Measurements from ENCODE around the gene NTN5. TPM values are rescaled to one million over a fixed set of nuclear protein-coding genes. Genes with fewer than 3 reads are reported as not detected.

NTN5 gene
- total RNA-seq, 1 donor from 2014 or later, result not detected

DNA sequence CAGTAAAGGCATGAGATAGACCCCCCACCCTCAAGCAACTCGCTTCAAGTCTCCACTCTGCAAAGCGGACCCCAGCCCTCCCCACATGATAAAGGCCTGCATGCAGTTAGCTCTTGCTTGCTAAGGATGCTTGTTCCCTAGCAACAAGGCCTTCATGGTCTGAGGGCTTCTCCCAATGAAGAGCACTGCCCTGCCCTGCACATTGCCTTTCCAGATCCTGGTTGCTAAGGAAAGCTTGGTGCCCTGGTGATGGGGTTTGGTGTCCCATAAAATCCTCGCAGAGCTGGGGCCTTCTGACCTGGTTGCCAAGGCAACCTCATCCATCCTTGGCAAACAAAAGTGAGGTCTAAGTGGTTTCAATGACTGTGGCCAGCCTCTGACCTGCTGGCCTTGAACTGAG lies 41.6 kb downstream of the NTN5 start:
- DNase-seq (ENCODE audit: low read depth in 2 of 2), result no peak

DNA sequence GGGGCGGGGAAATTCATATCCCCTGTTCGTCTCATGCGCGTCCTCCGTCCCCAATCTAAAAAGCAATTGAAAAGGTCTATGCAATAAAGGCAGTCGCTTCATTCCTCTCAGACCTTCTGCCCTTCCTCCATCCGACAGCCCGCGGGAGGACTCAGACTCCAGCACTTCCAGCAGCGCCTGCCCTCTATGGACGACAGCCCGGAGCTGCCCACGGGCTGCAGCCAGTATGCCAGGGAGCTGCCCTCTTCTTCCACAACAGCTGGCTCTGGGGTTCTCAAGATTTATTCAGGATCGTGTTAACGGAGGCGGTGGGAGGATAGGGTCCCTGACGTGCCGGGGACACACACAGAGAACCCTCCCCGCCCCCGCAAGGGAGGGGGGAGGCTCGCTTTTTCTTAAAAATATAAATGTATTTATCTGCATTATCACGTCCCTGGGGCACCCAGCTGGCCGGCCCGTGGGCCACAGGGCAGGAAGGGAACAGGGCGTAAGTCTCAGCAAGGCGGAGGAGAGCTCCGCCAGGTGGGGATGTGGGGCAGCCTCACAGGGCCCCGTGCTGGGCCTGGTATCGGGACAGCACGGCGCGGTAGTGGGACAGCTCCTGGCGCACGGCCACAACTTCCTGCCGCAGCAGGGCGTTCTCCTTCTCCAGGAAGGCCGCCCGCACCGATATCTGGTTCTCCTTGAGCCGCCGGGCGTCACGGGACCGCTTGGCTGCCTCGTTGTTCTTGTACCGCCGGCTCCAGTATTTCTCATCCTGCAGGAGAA lies 42.3 kb downstream of the NTN5 start:
- peak in 1 of 2 donors; percentile 77 for DNase-seq (ENCODE audit: low read depth in 2 of 2)

DNA sequence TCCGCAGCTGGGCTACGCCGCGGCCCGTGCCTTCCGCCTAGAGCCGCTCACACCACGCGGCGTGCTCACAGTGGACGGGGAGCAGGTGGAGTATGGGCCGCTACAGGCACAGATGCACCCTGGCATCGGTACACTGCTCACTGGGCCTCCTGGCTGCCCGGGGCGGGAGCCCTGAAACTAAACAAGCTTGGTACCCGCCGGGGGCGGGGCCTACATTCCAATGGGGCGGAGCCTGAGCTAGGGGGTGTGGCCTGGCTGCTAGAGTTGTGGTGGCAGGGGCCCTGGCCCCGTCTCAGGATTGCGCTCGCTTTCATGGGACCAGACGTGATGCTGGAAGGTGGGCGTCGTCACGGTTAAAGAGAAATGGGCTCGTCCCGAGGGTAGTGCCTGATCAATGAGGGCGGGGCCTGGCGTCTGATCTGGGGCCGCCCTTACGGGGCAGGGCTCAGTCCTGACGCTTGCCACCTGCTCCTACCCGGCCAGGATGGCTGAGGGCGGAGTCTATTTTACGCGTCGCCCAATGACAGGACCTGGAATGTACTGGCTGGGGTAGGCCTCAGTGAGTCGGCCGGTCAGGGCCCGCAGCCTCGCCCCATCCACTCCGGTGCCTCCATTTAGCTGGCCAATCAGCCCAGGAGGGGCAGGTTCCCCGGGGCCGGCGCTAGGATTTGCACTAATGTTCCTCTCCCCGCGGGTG lies 43.1 kb downstream of the NTN5 start:
- DNase-seq (ENCODE audit: low read depth in 2 of 2), result peak; percentile 74 to 86

DNA sequence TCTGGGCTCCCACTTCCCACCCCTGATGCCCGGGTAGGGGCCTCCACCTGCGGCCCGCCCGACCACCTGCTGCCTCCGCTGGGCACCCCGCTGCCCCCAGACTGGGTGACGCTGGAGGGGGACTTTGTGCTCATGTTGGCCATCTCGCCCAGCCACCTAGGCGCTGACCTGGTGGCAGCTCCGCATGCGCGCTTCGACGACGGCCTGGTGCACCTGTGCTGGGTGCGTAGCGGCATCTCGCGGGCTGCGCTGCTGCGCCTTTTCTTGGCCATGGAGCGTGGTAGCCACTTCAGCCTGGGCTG lies 43.6 kb downstream of the NTN5 start:
- no peak for DNase-seq (ENCODE audit: low read depth in 2 of 2)

DNA sequence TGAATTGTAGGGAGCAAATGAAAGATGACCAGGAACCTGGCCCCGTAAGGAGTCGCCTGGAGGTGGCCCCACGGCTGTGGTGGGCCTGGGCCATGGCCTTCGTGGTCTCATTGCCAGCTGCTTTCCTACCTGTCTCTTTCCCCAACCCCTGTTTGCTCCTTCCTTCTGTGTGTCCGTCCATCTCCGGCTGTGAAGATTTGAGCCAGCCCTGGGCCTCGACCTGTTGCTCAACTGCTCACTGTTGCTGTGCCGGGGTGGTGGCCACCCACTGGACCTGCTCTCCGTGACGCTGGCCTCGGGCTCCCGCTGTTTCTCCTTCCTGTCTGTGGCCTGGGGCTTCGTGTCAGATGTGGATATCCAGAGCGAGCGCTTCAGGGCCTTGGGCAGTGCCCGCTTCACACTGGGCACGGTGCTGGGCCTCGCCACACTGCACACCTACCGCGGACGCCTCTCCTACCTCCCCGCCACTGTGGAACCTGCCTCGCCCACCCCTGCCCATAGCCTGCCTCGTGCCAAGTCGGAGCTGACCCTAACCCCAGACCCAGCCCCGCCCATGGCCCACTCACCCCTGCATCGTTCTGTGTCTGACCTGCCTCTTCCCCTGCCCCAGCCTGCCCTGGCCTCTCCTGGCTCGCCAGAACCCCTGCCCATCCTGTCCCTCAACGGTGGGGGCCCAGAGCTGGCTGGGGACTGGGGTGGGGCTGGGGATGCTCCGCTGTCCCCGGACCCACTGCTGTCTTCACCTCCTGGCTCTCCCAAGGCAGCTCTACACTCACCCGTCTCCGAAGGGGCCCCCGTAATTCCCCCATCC lies 44.1 kb downstream of the NTN5 start:
- DNase-seq (ENCODE audit: low read depth in 2 of 2), result no peak

DNA sequence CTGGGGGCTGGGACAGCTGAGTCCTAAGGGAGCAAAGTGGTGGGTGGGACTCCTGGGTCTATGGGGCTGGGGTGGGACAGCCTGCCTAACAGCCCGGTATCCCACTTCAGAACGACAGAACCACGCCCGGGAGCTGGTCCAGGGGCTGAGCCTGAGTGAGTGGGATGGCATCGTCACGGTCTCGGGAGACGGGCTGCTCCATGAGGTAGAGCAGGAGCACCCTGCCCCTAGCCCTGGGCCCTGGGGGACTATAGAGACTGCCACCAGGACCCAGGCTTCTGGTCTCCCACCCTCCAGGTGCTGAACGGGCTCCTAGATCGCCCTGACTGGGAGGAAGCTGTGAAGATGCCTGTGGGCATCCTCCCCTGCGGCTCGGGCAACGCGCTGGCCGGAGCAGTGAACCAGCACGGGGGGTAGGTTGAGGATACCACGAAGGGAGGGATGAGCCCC lies 44.9 kb downstream of the NTN5 start:
- DNase-seq (ENCODE audit: low read depth in 2 of 2), result no peak

DNA sequence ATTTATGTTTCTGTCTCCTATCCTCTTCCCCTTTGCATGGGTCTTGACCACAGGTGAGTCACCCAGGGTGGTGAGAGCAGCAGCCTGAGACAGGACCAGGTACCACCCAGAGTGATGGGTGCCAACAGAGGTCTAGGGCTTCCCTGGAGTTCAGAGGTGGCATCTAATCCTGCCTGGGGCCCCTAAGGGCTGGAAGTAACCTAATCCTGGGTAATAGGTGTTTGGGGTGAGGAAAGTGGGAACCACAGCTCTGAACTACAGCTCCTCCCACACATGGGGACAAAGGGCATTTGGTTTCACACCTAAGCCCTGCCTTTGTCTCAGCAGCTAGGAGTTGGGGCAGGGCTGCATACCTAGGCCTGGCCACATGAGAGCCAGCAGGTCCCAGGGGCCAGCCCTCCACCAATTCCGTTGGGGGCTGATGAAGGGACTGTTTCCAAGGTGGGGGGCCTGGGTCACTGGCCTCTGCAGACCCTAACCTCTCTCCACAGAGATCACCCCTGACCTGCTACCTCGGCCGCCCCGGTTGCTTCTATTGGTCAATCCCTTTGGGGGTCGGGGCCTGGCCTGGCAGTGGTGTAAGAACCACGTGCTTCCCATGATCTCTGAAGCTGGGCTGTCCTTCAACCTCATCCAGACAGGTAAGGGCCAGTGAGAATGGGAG lies 45.5 kb downstream of the NTN5 start:
- no peak for DNase-seq (ENCODE audit: low read depth in 2 of 2)

DNA sequence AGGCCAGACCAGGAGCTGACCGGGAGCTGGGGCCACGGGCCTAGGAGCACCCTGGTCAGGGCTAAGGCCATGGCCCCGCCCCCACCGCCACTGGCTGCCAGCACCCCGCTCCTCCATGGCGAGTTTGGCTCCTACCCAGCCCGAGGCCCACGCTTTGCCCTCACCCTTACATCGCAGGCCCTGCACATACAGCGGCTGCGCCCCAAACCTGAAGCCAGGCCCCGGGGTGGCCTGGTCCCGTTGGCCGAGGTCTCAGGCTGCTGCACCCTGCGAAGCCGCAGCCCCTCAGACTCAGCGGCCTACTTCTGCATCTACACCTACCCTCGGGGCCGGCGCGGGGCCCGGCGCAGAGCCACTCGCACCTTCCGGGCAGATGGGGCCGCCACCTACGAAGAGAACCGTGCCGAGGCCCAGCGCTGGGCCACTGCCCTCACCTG lies 46.9 kb downstream of the NTN5 start:
- no peak for DNase-seq (ENCODE audit: low read depth in 2 of 2)

DNA sequence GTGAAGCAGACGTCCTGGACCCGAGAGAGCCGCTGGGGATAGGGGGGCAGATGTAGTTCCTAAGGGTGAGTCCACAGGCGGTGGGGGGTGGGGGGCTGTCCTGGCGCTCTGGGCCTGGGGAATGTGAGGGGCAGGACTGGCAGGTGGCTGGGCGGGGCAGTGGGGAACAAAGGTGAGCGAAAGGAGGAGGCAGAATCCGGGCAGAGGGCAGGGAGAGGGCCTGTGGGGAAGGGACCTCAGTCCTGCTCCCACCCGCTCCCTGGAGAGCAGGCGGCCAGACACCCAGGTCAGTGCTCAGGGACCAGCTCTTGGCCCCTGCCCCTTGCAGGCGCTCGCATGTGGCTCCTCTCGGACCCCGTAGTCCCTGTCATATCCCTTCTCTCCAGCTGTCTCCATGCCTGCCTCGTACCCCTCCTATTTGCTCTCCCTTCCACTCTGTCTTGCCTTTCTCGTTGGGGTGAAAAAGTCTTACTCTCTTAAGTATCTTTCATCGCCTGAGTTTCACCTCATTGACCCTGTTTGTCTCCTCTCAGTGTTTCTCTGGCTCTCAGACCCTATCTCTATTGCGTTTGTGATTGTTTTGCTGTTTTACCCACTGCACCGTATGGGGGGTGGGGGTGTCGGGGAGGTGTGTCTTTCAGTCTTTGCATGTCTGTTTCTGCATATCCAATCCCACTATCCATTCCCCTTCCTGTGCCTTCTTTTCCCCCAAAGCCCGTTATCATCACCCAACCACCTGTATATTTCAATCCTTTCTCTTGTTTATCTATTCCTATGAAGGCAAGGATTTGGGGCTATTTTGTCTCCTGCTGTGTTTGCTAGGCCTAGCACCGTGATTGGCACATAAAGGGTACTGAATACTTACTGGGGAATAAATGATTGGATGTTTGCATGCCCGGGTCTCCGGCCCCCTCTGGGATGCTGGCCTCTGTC lies 47.8 kb downstream of the NTN5 start:
- no peak for DNase-seq (ENCODE audit: low read depth in 2 of 2)

DNA sequence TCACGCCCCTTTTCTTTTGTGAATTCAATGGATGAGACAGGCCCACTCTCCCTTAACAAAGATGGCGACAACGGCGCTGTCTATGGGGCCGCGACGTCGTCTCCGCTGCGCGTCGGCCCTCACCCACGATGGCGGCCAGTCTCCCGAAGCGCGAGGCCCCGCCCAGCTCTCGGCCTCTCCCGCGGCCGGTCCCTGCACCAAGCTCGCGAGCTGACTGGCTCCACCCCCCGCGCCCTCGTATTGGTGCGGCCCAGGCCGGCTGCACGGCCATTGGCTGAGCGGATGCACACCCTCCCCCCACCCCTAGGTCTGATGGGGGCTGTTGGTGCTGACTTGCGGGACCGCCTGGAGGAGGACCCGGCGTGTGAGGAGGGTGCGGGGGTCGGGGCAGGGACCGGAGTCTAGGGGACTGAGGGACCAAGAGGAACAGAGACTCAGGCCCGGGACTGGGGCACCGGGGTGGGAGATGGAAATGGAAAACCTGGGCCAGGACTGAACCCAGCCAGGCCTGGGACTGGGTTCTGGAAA lies 48.7 kb downstream of the NTN5 start:
- DNase-seq (ENCODE audit: low read depth in 2 of 2), result peak; percentile 93 to 99

DNA sequence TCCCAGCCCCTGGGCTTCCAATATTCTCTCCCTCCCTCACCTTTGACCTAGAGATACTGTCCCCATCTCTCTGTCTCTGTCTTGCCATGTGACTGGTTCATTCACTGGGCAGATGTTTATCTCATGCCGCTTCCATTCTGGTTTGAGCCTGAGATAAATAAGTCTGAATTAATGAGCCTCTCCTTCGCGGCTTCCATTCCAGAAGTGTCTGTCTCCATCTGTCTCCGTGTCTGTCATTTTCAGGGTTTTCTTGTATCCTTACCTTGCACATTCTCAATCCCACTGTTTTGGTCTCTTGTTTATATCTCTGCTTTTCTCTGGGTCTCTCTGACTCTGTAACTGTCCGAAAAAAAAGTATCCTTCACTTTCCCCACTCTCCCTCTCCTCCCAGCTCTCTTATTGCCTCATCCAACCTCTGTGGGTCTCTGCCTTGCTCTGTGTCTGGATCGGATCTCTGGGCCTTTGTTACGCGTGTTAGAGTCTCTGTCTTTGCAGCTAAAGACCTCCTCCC lies 49.2 kb downstream of the NTN5 start:
- no peak for DNase-seq (ENCODE audit: low read depth in 2 of 2)

DNA sequence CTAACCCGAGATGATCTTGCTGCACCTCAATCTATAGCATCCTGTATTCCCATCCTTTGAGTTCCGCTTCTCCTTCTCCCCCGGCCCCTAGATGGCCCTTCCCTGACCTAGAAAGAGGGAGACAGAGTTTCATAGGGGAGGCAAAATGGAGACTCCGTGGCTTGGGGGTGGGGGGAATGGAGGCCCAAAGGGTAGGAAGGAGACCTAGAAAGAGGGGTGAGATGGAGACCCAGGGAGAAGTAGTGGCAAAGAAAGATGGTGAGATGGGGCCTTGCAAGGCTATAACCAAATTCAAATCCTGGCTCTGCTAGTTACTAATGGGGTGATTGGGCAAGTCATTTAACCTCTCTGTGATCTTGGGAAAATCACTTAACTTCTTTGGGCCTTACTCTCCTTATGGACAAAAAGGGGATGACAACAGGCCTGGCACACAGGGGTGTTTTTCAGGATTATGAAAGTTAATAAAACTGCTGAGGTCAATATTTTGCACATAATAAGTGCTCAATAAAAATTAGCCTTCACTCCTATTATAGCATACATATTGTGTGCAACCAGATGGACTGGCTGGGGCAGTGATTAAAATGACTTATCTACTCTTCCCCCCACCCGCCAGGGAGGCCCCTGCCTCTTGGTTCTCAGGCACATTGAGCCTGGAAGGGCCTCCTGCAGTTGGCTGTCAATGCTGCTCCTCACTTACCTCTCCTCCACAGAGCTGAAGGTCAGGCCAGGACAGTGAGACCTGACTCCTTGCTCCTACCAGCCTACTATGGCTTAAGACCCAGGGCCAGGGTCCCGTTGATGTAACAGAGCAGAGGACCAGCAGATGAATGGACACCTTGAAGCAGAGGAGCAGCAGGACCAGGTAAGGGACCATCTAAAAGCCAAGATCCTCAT lies 52.9 kb downstream of the NTN5 start:
- no peak for DNase-seq (ENCODE audit: low read depth in 2 of 2)

DNA sequence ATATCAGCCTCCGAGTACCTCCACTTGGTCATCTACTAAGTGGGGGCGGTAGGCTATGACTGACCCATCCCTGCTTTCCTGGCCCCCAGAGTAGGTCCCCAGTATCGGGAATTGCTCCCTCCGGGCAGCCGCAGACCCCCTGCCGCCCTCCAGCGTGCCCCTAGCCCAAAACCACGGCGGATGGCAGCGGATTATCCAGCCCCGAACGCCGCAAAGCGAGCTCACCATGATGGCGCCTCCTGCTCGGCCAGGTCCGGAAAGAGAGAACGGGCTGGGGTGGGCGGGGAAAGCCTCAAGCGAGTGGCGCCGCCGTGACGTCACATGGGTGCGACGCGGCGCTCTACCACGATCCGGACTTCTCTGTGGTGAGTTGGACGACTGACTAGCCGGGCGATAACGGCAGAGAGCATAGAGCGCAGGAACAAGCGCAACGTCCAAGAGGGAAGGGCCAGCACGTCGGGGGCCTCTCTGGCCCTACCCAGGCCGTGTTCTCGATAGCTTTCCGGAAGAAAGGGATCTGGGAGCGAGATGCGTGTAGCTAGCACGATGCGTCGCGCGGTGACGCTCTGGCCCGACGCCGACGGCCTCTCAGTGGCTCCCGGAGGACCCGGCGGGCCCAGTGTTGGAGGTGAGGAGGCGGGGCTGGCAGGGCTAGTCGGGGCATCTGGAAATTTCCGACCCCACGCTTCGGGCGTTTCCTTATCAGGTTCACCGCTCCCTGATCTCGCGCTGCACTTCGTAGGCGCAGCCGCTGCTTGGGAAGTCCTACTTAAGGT lies 53.7 kb downstream of the NTN5 start, which contains the start of the genes RPL18 and SPHK2:
Gene RPL18, minus strand, starts transcription at position 263 of the 776 bp plus-strand sequence. Its CDS starts 35 bp downstream, at position 228.
Gene SPHK2, plus strand, starts transcription at position 591 of the 776 bp plus-strand sequence. CDS start 1,009 bp downstream, outside the sequence.
- peak; percentile 100 for DNase-seq (ENCODE audit: low read depth in 2 of 2)

DNA sequence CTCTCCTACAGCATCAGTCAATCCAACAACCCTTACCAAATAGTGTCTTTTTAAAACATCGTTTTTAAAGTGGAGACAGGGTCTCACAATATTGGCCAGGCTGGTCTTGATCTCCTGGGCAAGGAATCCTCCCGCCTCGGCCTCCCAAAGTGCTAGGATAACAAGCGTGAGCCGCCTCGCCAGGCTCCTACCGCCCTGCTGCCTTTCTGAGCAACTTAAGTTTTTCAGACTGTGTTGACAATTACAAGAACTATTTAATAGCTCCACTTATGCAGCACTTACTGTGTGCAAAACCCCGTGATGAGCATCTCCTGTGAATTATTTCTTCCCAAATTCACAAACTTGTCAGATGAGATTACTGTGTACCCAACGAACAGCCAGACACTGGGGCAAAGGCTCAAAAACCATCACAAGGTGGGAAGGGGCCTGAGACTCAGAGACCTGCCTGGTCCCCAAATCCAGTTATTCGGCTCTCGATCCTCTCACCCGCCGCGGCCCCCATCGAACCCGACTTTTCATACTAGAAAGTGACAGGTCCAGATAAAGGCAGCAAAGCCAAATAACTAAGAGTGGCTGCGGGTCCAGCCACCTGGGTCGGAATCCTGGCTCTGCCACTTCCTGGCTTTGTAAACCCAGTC lies 54.4 kb downstream of the NTN5 start:
- DNase-seq (ENCODE audit: low read depth in 2 of 2), result no peak

DNA sequence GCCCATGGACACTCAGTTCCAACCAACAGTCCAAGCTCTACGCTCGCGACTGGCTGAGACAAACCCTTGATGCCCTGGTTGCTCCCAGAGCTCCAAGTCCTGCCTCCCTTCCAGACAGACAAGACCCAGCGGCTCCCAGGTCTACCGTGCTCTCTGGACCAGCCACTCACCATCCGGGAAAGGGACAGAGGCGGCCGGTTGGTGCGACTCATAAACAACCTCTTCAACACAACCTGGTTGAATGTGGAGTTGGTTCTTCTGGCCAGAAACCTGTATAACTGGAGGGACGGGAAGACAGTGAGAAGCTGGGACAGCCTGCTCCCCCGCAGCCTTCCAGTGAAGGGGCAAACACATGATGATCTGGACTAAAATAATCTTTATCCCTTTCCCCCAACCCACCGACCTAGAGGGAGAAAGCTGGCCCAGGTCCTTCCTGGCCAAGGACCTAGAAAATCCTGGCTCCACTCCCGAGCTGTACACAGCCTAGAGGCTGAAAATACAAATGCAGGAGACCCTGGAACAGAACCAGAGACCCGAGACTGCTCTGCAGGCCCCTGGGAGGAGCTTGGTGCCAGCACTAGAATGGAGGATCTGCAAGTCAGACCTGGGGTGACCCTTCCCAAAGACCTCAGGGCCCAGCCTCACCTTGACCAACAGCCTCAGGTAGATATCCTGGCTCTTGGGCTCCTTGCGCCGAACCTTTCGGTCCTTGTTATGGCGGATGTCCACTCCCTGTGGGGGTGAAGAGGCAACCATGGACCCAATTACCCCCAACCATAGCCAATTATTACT lies 55.5 kb downstream of the NTN5 start:
- DNase-seq (ENCODE audit: low read depth in 2 of 2), result no peak

DNA sequence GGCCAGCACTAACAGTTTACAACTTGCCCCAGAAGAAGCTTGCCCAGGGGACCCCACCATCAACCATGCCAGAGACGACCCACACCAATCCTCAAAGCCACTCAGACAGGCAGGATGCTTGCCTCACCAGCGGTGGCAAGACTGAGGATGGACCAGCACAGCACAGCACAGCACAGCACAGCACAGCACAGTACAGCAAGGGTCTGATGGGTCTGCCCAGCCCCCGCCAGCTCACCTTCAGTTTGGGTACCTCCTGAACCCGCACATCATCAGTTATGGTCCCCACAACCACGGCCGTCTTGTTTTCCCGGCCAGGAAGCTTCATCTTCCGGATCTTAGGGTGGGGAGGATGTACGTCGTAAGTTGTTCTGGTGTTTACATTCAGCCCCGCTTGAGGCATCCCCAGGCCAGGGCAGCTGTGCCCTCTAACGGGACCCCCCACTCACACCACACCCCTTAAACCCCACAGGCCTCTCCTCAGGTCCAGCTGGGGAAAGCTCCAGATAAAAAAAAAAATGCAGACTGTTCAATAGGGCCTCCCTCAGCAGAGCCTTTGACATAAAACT lies 56.2 kb downstream of the NTN5 start:
- no peak for DNase-seq (ENCODE audit: low read depth in 2 of 2)
